ENCODE results near the gene CHRD.
"Not testable (repeated sequence)": the region's sequence is repeated elsewhere in the genome, so short reads cannot be mapped to it uniquely, and the experiment has no call there.

CHRD gene

GRCh38 chr3:184428561-184429175 is 48.8 kb downstream of the CHRD start:
- DNase-seq: no peak

GRCh38 chr3:184429786-184430185 is 49.9 kb downstream of the CHRD start:
- DNase-seq: no peak

GRCh38 chr3:184430940-184431339 is 51.1 kb downstream of the CHRD start:
- no peak for DNase-seq

GRCh38 chr3:184433178-184433577 is 53.3 kb downstream of the CHRD start:
- DNase-seq: not testable (repeated sequence)

GRCh38 chr3:184439096-184439495 is 59.2 kb downstream of the CHRD start:
- no peak for DNase-seq
